Kasumi-1 (cell line): Measurements from ENCODE around the gene RNF113A.
"Not testable (repeated sequence)": the region's sequence is repeated elsewhere in the genome, so short reads cannot be mapped to it uniquely, and the experiment has no call there.

Source experiments
- DNase-seq, 2 experiments: peaks; one replicate each; lab custom pipeline; 2025; lab: John Stamatoyannopoulos, UW

The RNF113A gene

GRCh38 chrX:119871599-119872395, at the start of gene RNF113A, which contains the start of gene NDUFA1:
RNF113A (minus strand) TSS chrX:119871733; CDS start chrX:119871613, 120 bp downstream.
NDUFA1 (plus strand) TSS chrX:119871832; CDS start chrX:119871912, 80 bp downstream.
- peak; percentile 80 to 82 for DNase-seq

GRCh38 chrX:119919835-119920585, 48.5 kb upstream of the RNF113A start:
- DNase-seq: no peak

- no peak for DNase-seq
Observed at GRCh38 chrX:119917877-119918276, 46.3 kb upstream of the RNF113A start.

- DNase-seq: no peak
Observed at GRCh38 chrX:119916310-119916709, 44.8 kb upstream of the RNF113A start.

GRCh38 chrX:119900976-119901375, 29.4 kb upstream of the RNF113A start:
- DNase-seq: no peak

GRCh38 chrX:119899125-119899524, 27.6 kb upstream of the RNF113A start:
- peak; percentile 14 to 43 for DNase-seq

- DNase-seq: no peak
Observed at GRCh38 chrX:119895843-119896326, 24.4 kb upstream of the RNF113A start, which contains the start of gene AKAP14. AKAP14 (plus strand) TSS chrX:119895893; CDS start chrX:119903224, 7,331 bp downstream.

GRCh38 chrX:119891961-119892692, 20.6 kb upstream of the RNF113A start:
- not testable (repeated sequence) for DNase-seq

GRCh38 chrX:119890626-119891025, 19.1 kb upstream of the RNF113A start:
- not testable (repeated sequence) for DNase-seq

- DNase-seq: peak; percentile 58 to 60
Observed at GRCh38 chrX:119887721-119888425, 16.3 kb upstream of the RNF113A start.

- no peak for DNase-seq
Observed at GRCh38 chrX:119885554-119886428, 14.3 kb upstream of the RNF113A start.

- DNase-seq: peak; percentile 47 to 48
Observed at GRCh38 chrX:119880552-119881437, 9.3 kb upstream of the RNF113A start.

GRCh38 chrX:119880076-119880475, 8.5 kb upstream of the RNF113A start:
- DNase-seq: no peak

GRCh38 chrX:119878740-119879139, 7.2 kb upstream of the RNF113A start:
- no peak for DNase-seq

GRCh38 chrX:119871245-119871598, 311 bp downstream of the RNF113A start:
- DNase-seq: no peak

- peak in 1 of 2 experiments; percentile 35 for DNase-seq
Observed at GRCh38 chrX:119870626-119871131, 854 bp downstream of the RNF113A start.

GRCh38 chrX:119853444-119853843, 18.1 kb downstream of the RNF113A start:
- no peak for DNase-seq

- peak; percentile 92 for DNase-seq
Observed at GRCh38 chrX:119852382-119853353, 18.9 kb downstream of the RNF113A start, which contains the start of gene UPF3B. UPF3B (minus strand) TSS chrX:119852963; CDS start chrX:119852928, 35 bp downstream.
